Right atrium auricular region (tissue), 2 donors: Measurements from ENCODE around the gene METTL15. TPM values are rescaled to one million over a fixed set of nuclear protein-coding genes. Genes with fewer than 3 reads are reported as not detected.
"Not testable (repeated sequence)": the region's sequence is repeated elsewhere in the genome, so short reads cannot be mapped to it uniquely, and the experiment has no call there.

ENCODE experiments used
- DNase-seq: peaks from one replicate; pipeline ENCODE4 v3.0.0-alpha.2; 2019; ENCODE audit warnings: low spot score
- H3K27ac ChIP-seq, 2 donors: fragments of 200-600 bp; sonication (generic); 1 replicate in 1 of 2; 2 replicates in 1 of 2; pipeline ENCODE4 v1.5.1; 2016 to 2019
- H3K27me3 ChIP-seq, 2 donors: fragments of 200-600 bp; sonication (generic); one replicate each; pipeline versions ENCODE4 v1.5.1 to v1.6.0; 2017 to 2019
- H3K36me3 ChIP-seq: fragments of 200-600 bp; sonication (generic); one replicate; pipeline ENCODE4 v1.5.1; 2016
- H3K4me1 ChIP-seq, 2 donors: fragments of 200-600 bp; sonication (generic); one replicate each; pipeline versions ENCODE4 v1.5.1 to v1.6.0; 2017 to 2019
- H3K4me3 ChIP-seq, 2 donors: fragments of 200-600 bp; sonication (generic); 1 replicate in 1 of 2; 2 replicates in 1 of 2; pipeline ENCODE4 v1.5.1; 2017 to 2019; ENCODE audit warnings: mild to moderate bottlenecking in 1 of 2, moderate library complexity in 1 of 2
- H3K9me3 ChIP-seq, 2 donors: fragments of 200-600 bp; sonication (generic); one replicate each; pipeline ENCODE4 v1.5.1; 2019
- CTCF ChIP-seq, 2 donors: fragments of 200-600 bp; sonication (generic); IDR thresholded peaks; one replicate each; pipeline ENCODE4 v1.5.1; 2019; ENCODE audit warnings: antibody characterized with exemption in 2 of 2
- total RNA-seq, 2 donors: library from RNA; depleted of rRNA; stranded (reverse); fragments of >200 nt; gene quantifications; one replicate each; pipeline ENCODE4 v1.1.0, GENCODE V29; 2016

The METTL15 gene
- total RNA-seq, 2 donors from 2014 or later, result 5.3 to 9.5 TPM

DNA sequence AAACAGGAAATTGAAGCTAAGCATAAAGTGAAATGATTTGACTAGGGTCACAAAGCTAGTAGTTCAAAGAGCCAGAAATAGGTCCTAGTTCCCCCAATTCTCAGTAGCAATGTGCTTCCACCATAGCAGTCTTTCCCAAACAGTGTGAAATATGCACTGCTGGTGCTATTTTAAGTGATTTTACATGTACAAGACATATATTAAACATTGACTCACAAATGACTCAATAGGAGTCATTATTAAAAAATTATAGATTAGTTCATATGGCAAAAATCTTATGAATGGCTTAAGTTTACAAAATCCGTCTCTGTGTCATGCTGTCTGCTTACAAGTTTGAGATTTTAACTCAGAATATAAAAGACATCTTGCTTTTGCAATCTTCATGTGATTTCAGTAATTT, 21.6 kb upstream of the METTL15 start:
- H3K4me1 ChIP-seq, result no peaks in the 10 kb centered on the region
- no peaks in the 10 kb centered on the region for H3K9me3 ChIP-seq
- no peaks in the 10 kb centered on the region for H3K36me3 ChIP-seq
- no peaks in the 10 kb centered on the region for H3K27me3 ChIP-seq
- TF ChIP-seq CTCF (IDR thresholded peaks at IDR 0.05), result no peak
- H3K4me3 ChIP-seq, result no peak overlapping the region
- no peak overlapping the region for H3K27ac ChIP-seq
- DNase-seq, result no peak

DNA sequence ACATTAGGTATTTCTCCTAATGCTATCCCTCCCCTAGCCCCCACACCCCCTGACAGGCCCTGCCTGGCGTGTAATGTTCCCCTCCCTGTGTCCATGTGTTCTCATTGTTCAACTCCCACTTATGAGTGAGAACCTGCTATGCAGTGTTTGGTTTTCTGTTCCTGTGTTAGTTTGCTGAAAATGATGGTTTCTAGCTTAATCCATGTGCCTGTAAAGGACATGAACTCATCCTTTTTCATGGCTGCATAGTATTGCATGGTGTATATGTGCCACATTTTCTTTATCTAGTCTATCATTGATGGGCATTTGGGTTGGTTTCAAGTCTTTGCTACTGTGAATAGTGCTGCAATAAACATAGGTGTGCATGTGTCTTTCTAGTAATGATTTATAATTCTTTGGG, 21.0 kb upstream of the METTL15 start:
- not testable (repeated sequence) for H3K27me3 ChIP-seq, H3K27ac ChIP-seq

GRCh38 chr11:28087693-28088092, 20.5 kb upstream of the METTL15 start:
- not testable (repeated sequence) for H3K9me3 ChIP-seq, H3K36me3 ChIP-seq, H3K4me1 ChIP-seq, DNase-seq, H3K27me3 ChIP-seq, H3K27ac ChIP-seq, H3K4me3 ChIP-seq

More for the DNA sequence above, 21.0 kb upstream of the METTL15 start:
- H3K4me3 ChIP-seq, H3K9me3 ChIP-seq, DNase-seq, H3K36me3 ChIP-seq, H3K4me1 ChIP-seq: not testable (repeated sequence)

- no peak for TF ChIP-seq CTCF (IDR thresholded peaks at IDR 0.05)
- H3K4me3 ChIP-seq, result no peak overlapping the region
- no peaks in the 10 kb centered on the region for H3K9me3 ChIP-seq
- no peak overlapping the region for H3K27ac ChIP-seq
- no peaks in the 10 kb centered on the region for H3K4me1 ChIP-seq
- no peaks in the 10 kb centered on the region for H3K36me3 ChIP-seq
- DNase-seq, result no peak
- no peaks in the 10 kb centered on the region for H3K27me3 ChIP-seq
These were observed 18.8 kb upstream of the METTL15 start for GRCh38 chr11:28089378-28089777.

DNA sequence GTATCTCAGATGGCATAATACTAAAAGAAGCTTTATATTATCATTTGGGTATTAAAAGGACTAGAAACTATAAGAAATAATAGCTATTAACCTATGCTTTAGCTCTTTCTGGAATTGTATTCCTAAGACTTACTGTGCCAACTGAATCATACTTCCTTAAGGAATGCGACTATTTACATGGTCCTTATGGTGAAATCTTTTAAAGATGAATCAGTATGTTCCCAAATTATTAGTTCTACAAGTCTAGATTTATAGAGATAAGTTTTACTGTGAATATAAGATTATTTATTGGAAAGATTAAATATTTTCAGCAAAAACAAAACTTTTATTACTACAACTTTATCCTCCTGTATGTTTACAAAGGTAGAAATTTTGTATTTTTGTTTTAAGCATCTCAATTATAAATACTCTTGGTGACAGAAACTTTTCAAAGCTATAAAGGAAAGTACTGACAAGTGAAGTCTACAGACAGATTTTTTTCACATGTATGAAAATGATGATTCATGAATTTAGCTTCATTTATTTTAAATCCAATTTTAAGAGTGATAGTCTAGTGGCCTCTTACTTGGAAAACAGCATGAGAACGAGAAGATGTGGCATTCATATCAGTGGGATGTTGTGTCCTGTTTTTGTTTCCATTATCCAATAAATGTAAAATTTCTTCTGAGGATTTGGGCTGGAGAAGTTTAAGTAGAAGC, 18.0 kb upstream of the METTL15 start:
- no peaks in the 10 kb centered on the region for H3K27me3 ChIP-seq
- no peak for DNase-seq
- no peak overlapping the region for H3K4me3 ChIP-seq
- no peaks in the 10 kb centered on the region for H3K9me3 ChIP-seq
- no peak overlapping the region for H3K27ac ChIP-seq
- no peaks in the 10 kb centered on the region for H3K4me1 ChIP-seq
- TF ChIP-seq CTCF (IDR thresholded peaks at IDR 0.05), result no peak
- no peaks in the 10 kb centered on the region for H3K36me3 ChIP-seq

DNA sequence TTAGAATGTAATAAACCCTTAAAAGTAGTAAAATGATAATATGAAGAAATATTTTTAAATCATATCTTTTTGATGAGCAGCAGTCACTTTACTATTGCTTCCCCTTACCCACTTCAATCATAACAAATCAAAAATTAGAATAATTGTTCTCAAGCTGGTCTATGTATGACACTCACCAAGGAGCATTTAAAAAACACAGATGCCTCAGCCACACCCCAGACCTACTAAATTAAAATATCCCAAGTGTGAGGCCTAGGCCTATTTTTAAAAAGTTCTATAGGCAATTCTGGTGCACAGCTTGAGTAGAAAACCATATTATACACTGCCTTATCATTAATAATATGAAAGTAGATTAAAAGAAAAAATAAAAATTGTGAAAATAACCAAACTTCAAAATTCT, 15.4 kb upstream of the METTL15 start:
- Histone ChIP-seq H3K27ac (no peak overlapping the region), H3K36me3 (no peaks in the 10 kb centered on the region)
- DNase-seq, result no peak

More for the DNA sequence above, 15.4 kb upstream of the METTL15 start:
- H3K4me3 ChIP-seq, result no peak overlapping the region
- H3K4me1 ChIP-seq, result no peaks in the 10 kb centered on the region
- no peak for TF ChIP-seq CTCF (IDR thresholded peaks at IDR 0.05)
- no peaks in the 10 kb centered on the region for H3K9me3 ChIP-seq
- H3K27me3 ChIP-seq, result no peaks in the 10 kb centered on the region
